ENCODE measurements around the gene SRP9. TPM values are rescaled to one million over a fixed set of nuclear protein-coding genes. Genes with fewer than 3 reads are reported as not detected.

The SRP9 gene
- total RNA-seq, 2 experiments from 2014 or later = 275 to 304 TPM

DNA sequence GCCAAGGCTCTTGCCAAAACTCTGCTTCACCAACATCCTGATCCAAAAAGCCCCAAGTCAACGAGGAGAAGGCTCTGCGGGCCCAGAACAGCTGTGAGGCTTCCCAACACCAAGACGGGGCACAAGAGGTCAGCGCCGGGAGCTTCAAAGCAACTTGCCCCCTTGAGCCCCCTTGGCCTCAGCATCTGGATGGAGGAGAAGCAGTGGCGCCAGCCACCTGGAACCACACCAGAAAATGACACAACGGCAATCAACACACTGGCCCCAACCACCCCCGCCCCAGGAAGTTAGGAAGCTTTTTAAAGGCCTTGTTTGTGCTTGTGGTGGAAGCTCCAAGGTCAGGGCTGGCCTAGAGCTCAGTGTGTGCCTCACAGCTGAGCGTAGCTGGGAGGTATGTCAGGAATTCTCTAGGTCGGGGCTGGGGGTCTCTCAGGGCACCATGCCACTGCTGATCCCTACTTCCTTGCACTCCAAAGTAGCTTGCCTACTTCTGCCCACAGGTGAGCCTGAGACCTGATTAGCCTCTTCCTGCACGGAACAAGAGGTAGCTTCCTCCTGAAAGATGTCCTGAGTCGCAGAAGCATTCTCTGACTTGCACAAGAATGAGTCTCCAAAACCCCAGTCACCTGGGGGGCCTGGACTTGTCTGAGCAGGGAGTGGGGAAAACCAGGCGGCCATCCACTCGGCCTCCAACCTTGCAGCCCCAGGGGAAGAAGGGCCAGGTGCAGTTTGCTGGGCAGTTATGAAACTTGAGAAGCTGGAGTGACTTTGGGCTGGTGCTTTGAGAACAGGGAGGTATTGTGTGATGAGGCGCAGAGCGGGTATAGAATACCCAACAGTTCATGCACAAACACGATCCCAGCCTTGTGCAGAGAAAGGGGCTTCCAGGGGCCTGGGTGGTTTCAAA lies 9.7 kb upstream of the SRP9 start:
- Mint-ChIP-seq H3K27me3 (no peaks in the 10 kb centered on the region), H3K36me3 (ENCODE audit: low read depth) (no peaks in the 10 kb centered on the region), H3K4me3 (no peak overlapping the region), H3K27ac (no peak overlapping the region), H3K4me1 (ENCODE audit: low read depth) (no peaks in the 10 kb centered on the region), H3K9me3 (no peaks in the 10 kb centered on the region)
- ChIA-PET CTCF (interaction anchor here (1.2 to 3.0 kb wide), 3 partner anchors 10 to 293 kb away, joined by 3 to 13 read pairs (median 6); partner anchors contain the start of gene SRP9), POLR2A (interaction anchor here (0.8 to 2.1 kb wide), 2 partner anchors 11 to 46 kb away, joined by 3 to 7 read pairs; no protein-coding TSS in a partner anchor)
- ATAC-seq (no peak), DNase-seq (no peak)
- TF ChIP-seq, protein P1, sequence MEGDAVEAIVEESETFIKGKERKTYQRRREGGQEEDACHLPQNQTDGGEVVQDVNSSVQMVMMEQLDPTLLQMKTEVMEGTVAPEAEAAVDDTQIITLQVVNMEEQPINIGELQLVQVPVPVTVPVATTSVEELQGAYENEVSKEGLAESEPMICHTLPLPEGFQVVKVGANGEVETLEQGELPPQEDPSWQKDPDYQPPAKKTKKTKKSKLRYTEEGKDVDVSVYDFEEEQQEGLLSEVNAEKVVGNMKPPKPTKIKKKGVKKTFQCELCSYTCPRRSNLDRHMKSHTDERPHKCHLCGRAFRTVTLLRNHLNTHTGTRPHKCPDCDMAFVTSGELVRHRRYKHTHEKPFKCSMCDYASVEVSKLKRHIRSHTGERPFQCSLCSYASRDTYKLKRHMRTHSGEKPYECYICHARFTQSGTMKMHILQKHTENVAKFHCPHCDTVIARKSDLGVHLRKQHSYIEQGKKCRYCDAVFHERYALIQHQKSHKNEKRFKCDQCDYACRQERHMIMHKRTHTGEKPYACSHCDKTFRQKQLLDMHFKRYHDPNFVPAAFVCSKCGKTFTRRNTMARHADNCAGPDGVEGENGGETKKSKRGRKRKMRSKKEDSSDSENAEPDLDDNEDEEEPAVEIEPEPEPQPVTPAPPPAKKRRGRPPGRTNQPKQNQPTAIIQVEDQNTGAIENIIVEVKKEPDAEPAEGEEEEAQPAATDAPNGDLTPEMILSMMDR (IDR thresholded peaks at IDR 0.05) = no peak
- intact Hi-C loops (cut with micrococcal nuclease) = no loop called here

DNA sequence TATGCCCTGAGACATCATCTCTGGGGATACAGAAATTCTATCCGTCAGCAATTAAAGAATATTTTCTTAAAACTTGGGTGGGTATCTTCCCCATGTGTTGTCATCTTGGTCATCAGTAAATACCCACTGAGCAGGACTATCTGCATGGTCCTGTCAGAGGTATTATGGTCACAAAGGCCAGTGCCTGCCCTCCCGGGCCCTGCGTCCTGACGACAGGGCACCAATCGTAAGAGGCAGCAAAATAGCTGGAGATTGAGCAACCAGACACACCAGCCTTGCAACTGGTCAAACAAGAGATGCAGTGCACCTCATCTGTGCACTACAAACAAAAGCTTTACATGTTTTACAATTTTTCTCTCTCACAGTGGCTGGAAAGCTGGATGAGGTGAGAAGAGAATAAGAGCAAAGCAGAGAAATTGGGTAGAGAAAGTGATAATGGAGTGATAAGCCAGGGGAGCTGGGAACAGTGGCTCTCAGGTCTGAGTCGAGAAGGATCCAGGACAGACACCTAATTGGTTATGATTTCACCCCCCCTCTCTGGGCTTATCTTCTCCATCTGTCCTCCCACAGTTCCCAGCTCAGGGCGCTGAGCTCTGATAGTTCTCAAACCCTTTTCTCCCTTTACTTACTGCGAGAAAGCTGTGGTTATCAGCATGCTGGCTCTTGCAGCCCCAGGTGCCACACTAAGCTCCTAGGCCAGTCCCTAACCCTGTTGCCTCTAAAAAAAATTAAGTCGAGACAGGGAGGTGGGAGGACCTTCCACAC lies 8.8 kb upstream of the SRP9 start:
- ChIA-PET POLR2A (interaction anchor here (0.8 to 2.1 kb wide), 3 partner anchors 8 to 143 kb away, joined by 3 to 7 read pairs (median 4); partner anchors contain the start of gene SRP9), CTCF (interaction anchor here (1.1 to 3.0 kb wide), 3 partner anchors 9 to 294 kb away, joined by 3 to 13 read pairs (median 6); partner anchors contain the start of gene SRP9)
- no peak for ATAC-seq
- no peak for DNase-seq
- Mint-ChIP-seq H3K27me3 (no peaks in the 10 kb centered on the region), H3K9me3 (no peaks in the 10 kb centered on the region), H3K36me3 (ENCODE audit: low read depth) (no peaks in the 10 kb centered on the region), H3K4me1 (ENCODE audit: low read depth) (no peaks in the 10 kb centered on the region), H3K27ac (no peak overlapping the region), H3K4me3 (no peak overlapping the region)
- TF ChIP-seq, protein P1 (IDR thresholded peaks at IDR 0.05) = no peak
- intact Hi-C loops (cut with micrococcal nuclease) = no loop called here

DNA sequence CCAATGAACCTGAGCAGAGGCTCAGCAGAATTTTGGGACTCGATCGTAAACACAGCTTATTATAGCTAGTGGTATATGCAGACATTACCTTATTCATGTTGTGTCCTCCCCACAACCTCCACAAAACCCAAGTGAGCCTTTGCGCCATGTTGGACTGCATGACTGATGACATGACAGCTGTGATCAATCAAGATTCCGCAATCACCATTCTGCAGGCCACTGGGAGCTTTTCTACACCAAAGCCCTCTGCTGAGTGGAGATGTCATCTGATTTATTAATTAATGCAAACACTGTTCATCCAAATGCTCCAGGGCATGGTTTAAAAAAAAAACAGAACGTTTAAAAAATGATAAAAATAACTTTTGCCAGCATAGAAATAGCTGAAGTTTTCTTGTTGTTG lies 7.9 kb upstream of the SRP9 start:
- intact Hi-C loops (cut with micrococcal nuclease) = loop anchor here (5.0 kb wide), 1 partner anchor 292 kb away; no protein-coding TSS in a partner anchor
- no peak overlapping the region for H3K27ac Mint-ChIP-seq
- H3K4me3 Mint-ChIP-seq = no peak overlapping the region
- H3K36me3 Mint-ChIP-seq (ENCODE audit: low read depth) = no peaks in the 10 kb centered on the region
- no peak for DNase-seq
- ATAC-seq = no peak
- H3K27me3 Mint-ChIP-seq = no peaks in the 10 kb centered on the region
- H3K9me3 Mint-ChIP-seq = no peaks in the 10 kb centered on the region
- CTCF ChIA-PET = interaction anchor here (1.1 to 3.0 kb wide), 3 partner anchors 8 to 295 kb away, joined by 3 to 13 read pairs (median 6); partner anchors contain the start of gene SRP9
- TF ChIP-seq, protein P1 (IDR thresholded peaks at IDR 0.05) = no peak
- H3K4me1 Mint-ChIP-seq (ENCODE audit: low read depth) = no peaks in the 10 kb centered on the region
- POLR2A ChIA-PET = interaction anchor here (1.1 kb wide), 1 partner anchor 142 kb away, joined by 3 read pairs; no protein-coding TSS in a partner anchor

DNA sequence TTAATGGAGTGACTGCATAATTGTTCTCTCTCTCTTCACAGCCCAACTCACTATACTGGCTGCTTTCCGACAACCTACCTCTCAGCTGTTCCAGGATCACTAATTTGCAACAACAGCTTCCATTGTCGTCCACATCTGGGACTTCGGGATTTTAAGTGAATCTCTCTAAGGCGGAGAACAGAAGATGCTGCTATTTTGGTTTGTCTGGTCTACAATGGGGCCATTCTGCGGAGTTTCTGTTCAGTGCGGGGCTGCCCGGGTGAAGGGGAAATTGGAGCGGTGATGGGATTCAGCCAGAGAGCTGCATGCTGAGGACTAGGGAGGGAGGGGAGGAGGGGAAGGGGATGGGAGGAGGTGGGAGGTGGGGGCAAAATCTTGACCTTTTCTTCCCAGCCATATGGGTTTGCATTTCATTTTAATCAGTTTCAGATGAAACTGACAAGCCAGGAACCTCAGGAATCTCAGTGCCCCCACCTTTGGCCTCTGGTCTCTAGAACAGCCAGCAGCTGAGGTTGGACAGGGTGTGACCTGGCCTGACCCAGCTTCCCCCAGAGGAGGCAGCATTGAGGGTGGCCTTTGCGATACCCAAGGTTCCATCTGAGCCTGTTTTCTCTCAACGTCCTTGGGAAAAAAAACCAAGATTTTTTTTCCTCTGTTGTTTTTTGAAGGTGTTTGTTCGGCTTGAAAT lies 6.9 kb upstream of the SRP9 start:
- CTCF ChIA-PET = interaction anchor here (0.6 to 4.1 kb wide), 5 partner anchors 13 to 295 kb away, joined by 3 to 25 read pairs (median 4); no protein-coding TSS in a partner anchor
- peaks cover 2% of the 10 kb centered on the region for H3K4me1 Mint-ChIP-seq (ENCODE audit: low read depth)

More for the DNA sequence above, 6.9 kb upstream of the SRP9 start:
- ATAC-seq (no peak), DNase-seq (no peak)
- Mint-ChIP-seq H3K4me3 (no peak overlapping the region), H3K36me3 (ENCODE audit: low read depth) (no peaks in the 10 kb centered on the region), H3K27ac (no peak overlapping the region), H3K9me3 (peaks cover 3% of the 10 kb centered on the region), H3K27me3 (no peaks in the 10 kb centered on the region)
- TF ChIP-seq, protein P1 (IDR thresholded peaks at IDR 0.05) = no peak
- intact Hi-C loops (cut with micrococcal nuclease) = loop anchor here (5.0 kb wide), 1 partner anchor 293 kb away; no protein-coding TSS in a partner anchor
- POLR2A ChIA-PET = interaction anchor here (0.7 kb wide), 1 partner anchor 112 kb away, joined by 3 read pairs; no protein-coding TSS in a partner anchor
